H9 (cell line): ENCODE measurements around the gene ATG9B. TPM values are rescaled to one million over a fixed set of nuclear protein-coding genes. Genes with fewer than 3 reads are reported as not detected.

Source experiments
- DNase-seq: peaks from one replicate; pipeline ENCODE4 v3.0.0-alpha.2; 2017
- H2AFZ ChIP-seq: one replicate; pipeline ENCODE4 v1.6.1; 2013; ENCODE audit warnings: mild to moderate bottlenecking, low read length, control low read depth, moderate library complexity
- H2AK5ac ChIP-seq: 2 replicates; pipeline ENCODE4 v1.6.1; 2013; ENCODE audit warnings: low read length, control low read depth, mixed read lengths; ENCODE audit not compliant: insufficient read length
- H2BK120ac ChIP-seq: one replicate; pipeline ENCODE4 v1.6.1; 2013; ENCODE audit warnings: low read depth, mild to moderate bottlenecking, low read length, control low read depth, inconsistent platforms; ENCODE audit not compliant: poor library complexity, severe bottlenecking
- H2BK12ac ChIP-seq: 2 replicates; pipeline ENCODE4 v1.6.1; 2013; ENCODE audit warnings: low read length, control low read depth, mixed read lengths, low read depth; ENCODE audit not compliant: insufficient read length
- H2BK15ac ChIP-seq: 2 replicates; pipeline ENCODE4 v1.6.1; 2013; ENCODE audit warnings: low read depth, low read length, control low read depth
- H2BK20ac ChIP-seq: one replicate; pipeline ENCODE4 v1.6.1; 2013; ENCODE audit warnings: low read depth, mild to moderate bottlenecking, low read length, control low read depth, inconsistent platforms; ENCODE audit not compliant: poor library complexity, severe bottlenecking
- H2BK5ac ChIP-seq: 2 replicates; pipeline ENCODE4 v1.6.1; 2013; ENCODE audit warnings: low read length, control low read depth, mixed read lengths; ENCODE audit not compliant: insufficient read length
- H3K14ac ChIP-seq: 2 replicates; pipeline ENCODE4 v1.6.1; 2013; ENCODE audit warnings: low read length, control low read depth; ENCODE audit not compliant: insufficient read depth
- H3K18ac ChIP-seq: 2 replicates; pipeline ENCODE4 v1.6.1; 2013; ENCODE audit warnings: low read depth, mild to moderate bottlenecking, mixed read lengths, low read length, control low read depth; ENCODE audit not compliant: insufficient read length
- H3K23ac ChIP-seq: 2 replicates; pipeline ENCODE4 v1.6.1; 2013; ENCODE audit warnings: low read length, control low read depth, mixed read lengths, low read depth; ENCODE audit not compliant: insufficient read length
- H3K23me2 ChIP-seq: 2 replicates; pipeline ENCODE4 v1.6.1; 2013; ENCODE audit warnings: low read depth, mild to moderate bottlenecking, mixed read lengths, low read length, control low read depth; ENCODE audit not compliant: insufficient read length, poor library complexity, severe bottlenecking
- H3K27ac ChIP-seq: 2 replicates; pipeline ENCODE4 v1.5.1; 2013; ENCODE audit warnings: low read length, control low read depth, mixed read lengths, low read depth; ENCODE audit not compliant: insufficient read length
- H3K27me3 ChIP-seq: 2 replicates; pipeline ENCODE4 v1.6.1; 2013; ENCODE audit warnings: low read length, control low read depth, inconsistent platforms; ENCODE audit not compliant: insufficient read depth
- H3K4ac ChIP-seq: 2 replicates; pipeline ENCODE4 v1.6.1; 2013; ENCODE audit warnings: low read depth, mild to moderate bottlenecking, control low read depth, inconsistent platforms, low read length, moderate library complexity
- H3K4me1 ChIP-seq: 2 replicates; pipeline ENCODE4 v1.6.1; 2013; ENCODE audit warnings: low read length, control low read depth, inconsistent platforms; ENCODE audit not compliant: insufficient read depth
- H3K4me2 ChIP-seq: 2 replicates; pipeline ENCODE4 v1.6.1; 2013; ENCODE audit warnings: low read length, control low read depth, mixed read lengths; ENCODE audit not compliant: insufficient read length, insufficient read depth
- H3K56ac ChIP-seq: 2 replicates; pipeline ENCODE4 v1.6.1; 2013; ENCODE audit warnings: low read depth, mild to moderate bottlenecking, mixed read lengths, low read length, control low read depth; ENCODE audit not compliant: insufficient read length
- H3K79me1 ChIP-seq: 2 replicates; pipeline ENCODE4 v1.6.1; 2013; ENCODE audit warnings: low read depth, mild to moderate bottlenecking, moderate library complexity, low read length, control low read depth, inconsistent platforms; ENCODE audit not compliant: insufficient read depth, poor library complexity, severe bottlenecking
- H3K79me2 ChIP-seq: 2 replicates; pipeline ENCODE4 v1.6.1; 2013; ENCODE audit warnings: low read length, control low read depth, inconsistent platforms; ENCODE audit not compliant: insufficient read depth
- H3K9ac ChIP-seq: 2 replicates; pipeline ENCODE4 v1.6.1; 2013; ENCODE audit warnings: low read length, control low read depth, mixed read lengths; ENCODE audit not compliant: insufficient read length; ENCODE audit errors: extremely low read depth
- H3K9me3 ChIP-seq: one replicate; pipeline ENCODE4 v1.6.1; 2013; ENCODE audit warnings: low read depth, low read length, inconsistent platforms; ENCODE audit not compliant: control insufficient read depth
- H3T11ph ChIP-seq: one replicate; pipeline ENCODE4 v1.6.1; 2013; ENCODE audit warnings: mild to moderate bottlenecking, low read length, control low read depth, inconsistent platforms
- H4K20me1 ChIP-seq: one replicate; pipeline ENCODE4 v1.6.1; 2013; ENCODE audit not compliant: control insufficient read depth, insufficient read length, insufficient read depth
- H4K5ac ChIP-seq: 2 replicates; pipeline ENCODE4 v1.6.1; 2013; ENCODE audit warnings: low read depth, mild to moderate bottlenecking, mixed read lengths, low read length, control low read depth; ENCODE audit not compliant: insufficient read length
- H4K8ac ChIP-seq: replicated peaks from 2 replicates; pipeline ENCODE4 v1.6.1; 2013; ENCODE audit warnings: low read length, control low read depth, mixed read lengths, low read depth; ENCODE audit not compliant: insufficient read length
- H4K91ac ChIP-seq: 2 replicates; pipeline ENCODE4 v1.6.1; 2013; ENCODE audit warnings: low read depth, mild to moderate bottlenecking, moderate library complexity, mixed read lengths, low read length, control low read depth; ENCODE audit not compliant: insufficient read length
- H3K27ac Mint-ChIP-seq, 3 experiments: 2 replicates in 2 of 3; 3 replicates in 1 of 3; pipeline ENCODE4 v1.8.0; 2020 to 2021; ENCODE audit warnings: mixed read lengths in 3 of 3, mild to moderate bottlenecking in 1 of 3, moderate library complexity in 1 of 3
- H3K27me3 Mint-ChIP-seq: 2 replicates; pipeline ENCODE4 v1.8.0; 2021; ENCODE audit warnings: low read depth, mild to moderate bottlenecking, moderate library complexity, mixed read lengths
- H3K36me3 Mint-ChIP-seq, 3 experiments: 2 replicates in 2 of 3; 3 replicates in 1 of 3; pipeline ENCODE4 v1.8.0; 2020 to 2021; ENCODE audit warnings: low read depth in 3 of 3, mixed read lengths in 3 of 3; ENCODE audit not compliant: insufficient read depth in 1 of 3
- H3K4me1 Mint-ChIP-seq, 2 experiments: 2 replicates each; pipeline ENCODE4 v1.8.0; 2020; ENCODE audit warnings: mixed read lengths in 2 of 2
- H3K4me3 Mint-ChIP-seq, 2 experiments: 2 replicates in 1 of 2; 3 replicates in 1 of 2; pipeline ENCODE4 v1.8.0; 2020 to 2021; ENCODE audit warnings: mild to moderate bottlenecking in 2 of 2, mixed read lengths in 2 of 2, moderate library complexity in 1 of 2
- H3K9me3 Mint-ChIP-seq, 2 experiments: 2 replicates in 1 of 2; 3 replicates in 1 of 2; pipeline ENCODE4 v1.8.0; 2020; ENCODE audit warnings: mild to moderate bottlenecking in 2 of 2, mixed read lengths in 2 of 2, moderate library complexity in 1 of 2
- WGBS: extraction: QIAGEN DNeasy Blood & Tissue Kit; methylation state at CpG from one replicate; pipeline ENCODE4 v1.1.7; 2013; ENCODE audit warnings: missing lambda C conversion rate, low lambda C conversion rate, mixed read lengths; ENCODE audit not compliant: insufficient read length; ENCODE audit errors: extremely low coverage; 5-methylcytosine and 5-hydroxymethylcytosine counted together
- total RNA-seq: library from RNA; stranded (reverse); gene quantifications from 2 replicates; pipeline ENCODE4 v1.2.1, GENCODE V29; 2021
- TF ChIP-seq, protein P1 (sequence below): fragments of 200-600 bp; sonication (generic); conservative IDR thresholded peaks from 3 replicates; pipeline ENCODE4 v1.8.0; 2021; ENCODE audit warnings: antibody characterized with exemption, mild to moderate bottlenecking

ATG9B gene
- total RNA-seq, 1 experiment from 2014 or later = 1.5 TPM

DNA sequence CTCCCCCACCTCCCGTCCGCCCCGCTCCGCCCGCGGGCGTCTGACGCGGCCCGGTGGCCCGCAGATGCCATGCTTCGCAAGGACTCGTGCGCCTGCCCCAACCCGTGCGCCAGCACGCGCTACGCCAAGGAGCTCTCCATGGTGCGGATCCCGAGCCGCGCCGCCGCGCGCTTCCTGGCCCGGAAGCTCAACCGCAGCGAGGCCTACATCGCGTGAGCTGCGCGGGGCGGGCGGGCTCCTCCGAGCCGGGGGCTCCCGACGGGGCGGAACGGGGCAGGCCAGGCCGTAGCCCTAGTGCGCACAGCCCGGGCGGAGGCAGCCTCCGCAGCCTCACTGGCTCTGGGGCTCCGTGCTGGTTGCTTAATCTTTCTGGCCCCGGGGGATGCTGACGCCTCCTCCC lies 26.8 kb upstream of the ATG9B start:
- TF ChIP-seq, protein P1, sequence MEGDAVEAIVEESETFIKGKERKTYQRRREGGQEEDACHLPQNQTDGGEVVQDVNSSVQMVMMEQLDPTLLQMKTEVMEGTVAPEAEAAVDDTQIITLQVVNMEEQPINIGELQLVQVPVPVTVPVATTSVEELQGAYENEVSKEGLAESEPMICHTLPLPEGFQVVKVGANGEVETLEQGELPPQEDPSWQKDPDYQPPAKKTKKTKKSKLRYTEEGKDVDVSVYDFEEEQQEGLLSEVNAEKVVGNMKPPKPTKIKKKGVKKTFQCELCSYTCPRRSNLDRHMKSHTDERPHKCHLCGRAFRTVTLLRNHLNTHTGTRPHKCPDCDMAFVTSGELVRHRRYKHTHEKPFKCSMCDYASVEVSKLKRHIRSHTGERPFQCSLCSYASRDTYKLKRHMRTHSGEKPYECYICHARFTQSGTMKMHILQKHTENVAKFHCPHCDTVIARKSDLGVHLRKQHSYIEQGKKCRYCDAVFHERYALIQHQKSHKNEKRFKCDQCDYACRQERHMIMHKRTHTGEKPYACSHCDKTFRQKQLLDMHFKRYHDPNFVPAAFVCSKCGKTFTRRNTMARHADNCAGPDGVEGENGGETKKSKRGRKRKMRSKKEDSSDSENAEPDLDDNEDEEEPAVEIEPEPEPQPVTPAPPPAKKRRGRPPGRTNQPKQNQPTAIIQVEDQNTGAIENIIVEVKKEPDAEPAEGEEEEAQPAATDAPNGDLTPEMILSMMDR = no peak
- DNase-seq = peak; percentile 90
- Histone ChIP-seq H3K9me3 (no peaks in the 10 kb centered on the region), H2BK5ac (no peak overlapping the region), H3K79me1 (no peaks in the 10 kb centered on the region), H3K79me2 (no peaks in the 10 kb centered on the region), H3K23ac (no peak overlapping the region), H2BK12ac (no peak overlapping the region), H4K20me1 (no peaks in the 10 kb centered on the region), H3K4me2 (no peak overlapping the region), H3K27ac (no peak overlapping the region), H4K91ac (no peak overlapping the region), H3T11ph (no peak overlapping the region), H3K9ac (no peak overlapping the region), H2AFZ (no peak overlapping the region), H3K56ac (no peak overlapping the region), H2BK15ac (no peak overlapping the region), H3K27me3 (peaks cover 6% of the 10 kb centered on the region; the same call in 1 of the 2 replicates), H4K5ac (no peak overlapping the region), H3K18ac (no peak overlapping the region), H3K14ac (peak overlapping the region; percentile 77; the same call in 1 of the 2 replicates), H3K23me2 (no peaks in the 10 kb centered on the region), H2BK20ac (no peak overlapping the region), H2BK120ac (no peak overlapping the region), H4K8ac (no peak overlapping the region), H3K4me1 (no peaks in the 10 kb centered on the region), H3K4ac (no peak overlapping the region), H2AK5ac (no peak overlapping the region)
- H3K9me3 Mint-ChIP-seq = no peaks in the 10 kb centered on the region
- H3K36me3 Mint-ChIP-seq = peaks cover 0 to 11% (median 0%) of the 10 kb centered on the region in 3 experiments; a peak in 2 of 7 replicates
- H3K27ac Mint-ChIP-seq = no peak overlapping the region
- H3K4me3 Mint-ChIP-seq = no peak overlapping the region
- H3K27me3 Mint-ChIP-seq = peaks cover 63% of the 10 kb centered on the region
- no CpG with 5 or more reads among the region's 50 CpGs for WGBS
- peaks cover 0 to 4% of the 10 kb centered on the region in 2 experiments; a peak in 3 of 4 replicates for H3K4me1 Mint-ChIP-seq
